ENCODE data around the gene PARVB.
A peak's percentile ranks its signal among the peaks of the same experiment; 100 is the strongest.

PARVB gene

DNA sequence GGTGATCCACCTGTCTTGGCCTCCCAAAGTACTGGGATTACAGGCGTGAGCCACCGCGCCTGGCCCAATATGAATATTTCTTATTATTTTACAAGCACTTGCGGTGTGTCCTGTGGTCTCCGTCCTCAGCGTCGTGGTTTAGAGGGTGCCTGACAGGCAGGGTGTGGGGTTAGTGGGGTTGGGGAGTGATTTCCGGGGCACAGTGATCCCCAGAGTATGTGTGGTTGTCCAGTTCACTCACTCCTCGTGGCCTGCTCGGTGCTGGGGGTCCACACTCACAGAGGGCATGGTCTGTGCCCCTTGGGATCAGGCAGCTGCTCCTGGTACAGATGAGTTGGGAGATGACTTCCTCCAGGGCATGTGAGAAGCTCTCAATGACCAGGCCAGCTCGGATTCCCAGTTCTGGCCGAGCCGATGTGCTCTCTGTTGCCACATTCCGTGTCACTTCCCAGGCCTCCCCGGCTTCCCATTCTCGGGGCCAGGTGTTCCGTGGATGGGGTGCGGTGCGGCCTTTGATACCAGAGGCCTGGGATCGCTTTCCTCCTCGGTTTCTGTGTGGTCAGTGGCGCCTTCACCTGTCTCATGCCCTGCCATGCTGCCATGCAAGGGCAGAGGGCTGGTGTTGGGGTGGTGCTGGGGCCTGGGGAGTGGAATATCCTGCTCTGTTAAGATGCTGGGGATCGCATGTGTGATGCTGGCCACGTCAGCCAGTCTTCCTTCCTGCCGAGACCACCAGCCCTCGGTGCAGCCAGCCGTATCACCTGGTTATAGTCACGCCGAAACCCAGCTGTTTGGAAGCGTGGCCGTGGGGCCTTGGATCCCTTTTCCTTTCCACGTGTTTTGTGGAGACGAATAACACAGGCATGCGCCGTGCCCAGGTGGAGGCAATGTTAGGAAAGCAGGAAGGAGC is 39.6 kb downstream of the PARVB start:
- DNase-seq, result no peak

DNA sequence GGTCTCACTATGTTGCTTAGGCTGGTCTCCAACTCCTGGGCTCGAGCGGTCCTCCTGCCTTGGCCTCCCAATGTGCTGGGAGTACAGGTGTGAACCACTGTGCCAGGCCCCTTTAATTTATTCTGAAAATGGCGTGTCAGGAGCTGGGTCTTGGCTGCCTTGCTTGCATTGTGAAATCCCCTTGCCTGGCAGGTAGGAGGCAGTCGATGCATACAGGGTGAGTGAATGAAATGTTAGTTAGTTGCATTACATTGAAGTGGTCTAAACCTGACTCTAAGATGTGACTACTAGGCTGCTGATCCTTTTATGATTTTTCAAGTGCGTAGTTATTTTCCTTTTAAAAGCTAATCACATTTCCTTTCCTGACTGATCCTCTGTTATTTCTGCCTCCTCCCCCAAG is 42.9 kb downstream of the PARVB start:
- DNase-seq, result no peak

- no peak for DNase-seq
Measured at GRCh38 chr22:44067901-44068300, 43.8 kb downstream of the PARVB start.

GRCh38 chr22:44068422-44069191 is 44.5 kb downstream of the PARVB start:
- peak; percentile 97 for DNase-seq

DNA sequence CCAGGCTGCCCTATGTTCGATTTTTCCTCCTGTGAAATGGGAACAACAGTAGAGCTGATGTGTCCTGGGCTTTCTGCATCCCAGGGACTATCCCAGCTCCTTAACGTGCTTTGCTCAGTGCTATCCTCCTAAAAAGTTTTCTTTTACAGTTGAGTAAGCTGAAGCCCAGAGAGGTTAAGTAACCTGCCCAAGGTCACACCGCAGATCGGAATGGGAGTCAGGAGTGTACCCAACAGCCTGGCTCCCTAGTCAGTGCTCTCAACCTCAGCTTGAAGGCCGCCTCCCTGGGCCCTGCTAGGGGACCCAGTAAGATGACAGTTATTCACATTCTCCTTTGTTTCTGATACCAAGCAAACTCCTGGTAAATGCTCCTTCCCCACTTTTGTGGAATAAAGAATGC is 45.9 kb downstream of the PARVB start:
- DNase-seq, result no peak

GRCh38 chr22:44071781-44072326 is 47.8 kb downstream of the PARVB start:
- DNase-seq, result no peak

DNA sequence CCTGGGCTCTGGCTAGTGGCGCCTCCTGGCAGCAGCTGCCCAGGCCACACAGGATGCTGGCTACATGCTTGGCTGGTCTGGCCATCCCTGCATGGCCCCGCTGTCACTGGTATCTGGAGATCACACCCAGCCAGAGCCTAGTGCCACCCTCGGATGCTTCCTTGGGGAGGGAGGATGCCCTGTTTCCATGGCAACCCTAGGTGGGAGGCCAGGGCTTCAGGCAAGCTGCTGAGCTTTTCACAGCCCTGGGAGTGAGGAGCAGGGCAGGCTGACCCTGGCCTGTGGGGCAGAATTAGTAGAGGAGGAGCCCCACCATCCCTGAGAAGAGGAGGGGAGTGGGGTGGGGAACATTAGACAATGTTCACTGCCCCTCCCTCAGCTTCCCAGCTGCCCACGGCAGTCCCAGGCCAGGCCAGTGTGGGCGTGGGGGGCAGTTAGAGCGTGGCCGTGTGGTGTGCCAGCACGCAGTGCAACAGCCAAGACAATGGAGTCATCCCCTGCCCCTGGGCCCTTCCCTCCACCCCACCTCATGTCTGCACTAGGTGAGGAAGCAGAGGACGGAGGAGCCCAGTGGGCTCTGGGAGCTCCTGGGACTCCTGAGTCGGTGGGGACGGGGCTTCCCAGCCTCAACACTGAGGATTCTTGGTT is 50.4 kb downstream of the PARVB start:
- no peak for DNase-seq

- DNase-seq, result no peak
Measured at GRCh38 chr22:44075022-44075421, 50.9 kb downstream of the PARVB start.

DNA sequence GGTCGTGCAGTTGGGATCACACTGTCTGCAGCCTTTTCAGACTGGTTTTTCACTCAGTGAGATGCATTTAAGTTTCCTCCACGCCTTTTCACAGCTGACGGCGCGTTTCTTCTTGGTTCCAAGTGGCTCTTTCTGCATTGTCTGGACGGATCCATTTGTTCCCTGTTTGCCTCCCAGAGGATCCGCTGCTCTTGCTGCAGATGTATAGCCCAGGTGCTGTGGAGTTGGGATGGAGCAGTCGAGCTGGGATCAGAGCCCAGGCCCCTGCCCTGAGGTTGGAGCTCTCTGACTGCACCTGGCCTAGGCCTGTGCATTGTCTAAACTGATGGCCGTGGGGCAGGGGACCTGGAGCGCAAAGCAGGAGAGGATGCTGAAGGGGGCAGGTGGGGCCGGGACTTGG is 51.6 kb downstream of the PARVB start:
- no peak for DNase-seq

GRCh38 chr22:44076825-44077224 is 52.7 kb downstream of the PARVB start:
- DNase-seq, result no peak

GRCh38 chr22:44080936-44081861 is 57.1 kb downstream of the PARVB start:
- peak; percentile 83 for DNase-seq

- no peak for DNase-seq
Measured at GRCh38 chr22:44082801-44083200, 58.7 kb downstream of the PARVB start.

DNA sequence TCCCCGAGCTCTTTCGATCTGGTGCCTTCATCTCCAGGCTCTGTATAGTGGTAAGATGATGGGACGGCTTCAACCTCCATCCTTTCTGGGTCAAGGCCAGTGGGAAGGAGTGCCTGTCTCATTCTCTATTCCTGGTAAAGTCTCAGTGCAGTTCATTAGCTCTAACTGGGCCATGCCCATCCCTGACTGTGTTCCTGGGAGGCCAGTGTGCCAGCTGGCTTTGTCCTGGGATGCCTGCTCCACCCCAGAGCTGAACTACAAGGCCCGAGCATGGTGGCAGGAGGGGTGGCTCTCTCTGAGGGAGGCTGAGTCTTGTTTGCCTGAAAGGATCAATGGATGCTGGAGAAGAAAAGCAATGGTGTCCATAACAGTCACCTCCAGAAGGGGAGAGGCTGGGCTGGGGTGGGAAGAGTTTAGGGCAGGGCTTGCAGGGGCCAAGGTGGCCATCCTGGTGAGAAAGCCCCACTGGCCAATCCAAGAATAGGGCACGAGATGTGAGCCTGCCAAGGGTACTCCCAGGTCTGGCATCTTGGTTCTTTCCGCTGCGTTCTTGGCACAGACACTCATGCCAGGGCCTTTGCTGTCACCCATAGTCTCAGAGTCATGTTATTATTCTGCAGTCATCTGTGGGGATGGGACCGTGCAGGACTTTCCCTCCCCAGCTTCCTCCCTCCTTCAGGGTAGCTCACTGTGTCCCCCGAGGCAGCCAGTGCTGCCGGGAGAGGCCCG is 60.1 kb downstream of the PARVB start:
- no peak for DNase-seq

DNA sequence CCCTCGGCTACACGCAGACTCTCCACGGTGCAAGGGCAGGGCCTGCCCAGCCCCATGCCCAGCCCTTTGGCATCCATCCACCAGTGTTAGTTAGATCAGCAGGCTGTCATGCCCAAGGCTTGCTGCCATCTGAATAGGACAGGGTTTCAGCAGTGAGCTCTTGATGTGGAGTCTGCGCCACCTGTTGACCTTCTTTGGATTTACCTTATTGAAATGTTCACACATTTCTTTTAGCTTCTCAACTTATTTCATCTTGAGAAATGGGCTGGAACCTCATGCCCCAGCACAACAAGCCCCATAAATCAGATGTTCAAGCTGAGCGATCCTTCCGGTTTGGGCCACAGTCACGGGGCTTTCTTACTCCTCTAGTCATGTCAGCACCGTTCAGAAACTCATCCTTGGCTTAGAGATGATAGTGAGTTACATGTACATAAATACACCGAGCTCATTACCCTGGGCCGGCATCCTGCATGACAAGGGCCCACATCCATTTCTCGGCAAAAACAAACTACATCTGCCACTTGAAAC is 61.7 kb downstream of the PARVB start:
- peak; percentile 91 for DNase-seq

GRCh38 chr22:44086271-44087088 is 62.4 kb downstream of the PARVB start:
- DNase-seq, result no peak

DNA sequence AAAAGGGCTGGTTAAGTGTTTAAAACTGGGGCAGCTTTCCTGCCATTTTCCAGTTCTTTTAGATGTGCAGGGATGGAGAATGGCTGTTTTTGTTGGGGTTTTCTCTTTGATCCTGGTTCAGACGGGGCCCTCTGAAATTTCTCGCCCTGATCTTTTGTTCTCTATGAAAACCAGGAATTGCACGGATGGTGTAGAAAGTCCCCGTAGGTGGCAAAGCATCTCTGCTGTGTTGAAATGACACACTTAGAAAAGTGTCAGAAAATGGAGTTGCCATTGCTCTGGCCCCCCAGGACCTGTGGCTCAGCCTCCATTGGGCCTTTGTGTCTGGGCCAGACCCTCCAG is 63.0 kb downstream of the PARVB start:
- no peak for DNase-seq

GRCh38 chr22:44088976-44089570 is 65.0 kb downstream of the PARVB start:
- DNase-seq, result no peak

DNA sequence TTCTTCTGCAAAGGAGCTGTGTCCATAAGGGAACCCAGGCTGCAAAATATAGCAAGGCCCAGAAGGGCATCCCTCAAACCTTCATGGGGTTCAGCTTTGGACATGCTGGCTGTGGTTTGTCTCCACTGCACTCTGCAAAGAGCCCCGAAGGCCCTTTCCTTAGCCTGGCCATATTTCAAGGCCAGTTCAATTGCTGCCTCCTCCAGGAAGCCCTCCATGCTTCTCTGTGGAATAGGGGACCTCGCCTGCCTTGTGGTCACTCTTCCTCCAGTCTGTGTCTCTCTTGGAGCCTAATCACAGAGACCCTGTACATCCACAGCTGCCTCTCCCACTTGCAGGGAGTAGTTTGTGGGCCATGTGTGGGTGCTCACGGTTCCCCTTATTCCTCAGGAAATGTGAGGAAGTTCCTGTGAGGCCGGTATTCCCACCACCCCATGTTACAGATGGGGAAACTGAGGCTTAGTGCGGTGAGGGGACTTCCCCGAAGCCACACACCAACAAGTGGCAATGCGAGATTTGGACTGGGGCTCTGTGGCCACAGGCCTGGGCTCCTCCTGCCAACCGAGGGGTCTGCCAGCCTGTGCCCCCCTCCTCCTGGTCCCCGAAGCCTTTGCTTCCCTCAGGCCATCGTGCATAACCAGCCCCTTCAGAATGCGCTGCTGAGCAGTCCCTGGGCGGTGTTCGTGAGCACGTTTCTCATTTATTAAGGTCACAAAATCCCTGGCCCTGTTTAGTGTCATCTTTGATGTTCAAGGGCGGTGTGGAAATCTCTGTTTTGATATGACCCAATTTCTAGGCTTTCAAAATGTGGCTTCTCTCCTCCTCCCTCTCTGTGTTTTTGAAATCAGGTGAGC is 65.8 kb downstream of the PARVB start:
- no peak for DNase-seq

DNA sequence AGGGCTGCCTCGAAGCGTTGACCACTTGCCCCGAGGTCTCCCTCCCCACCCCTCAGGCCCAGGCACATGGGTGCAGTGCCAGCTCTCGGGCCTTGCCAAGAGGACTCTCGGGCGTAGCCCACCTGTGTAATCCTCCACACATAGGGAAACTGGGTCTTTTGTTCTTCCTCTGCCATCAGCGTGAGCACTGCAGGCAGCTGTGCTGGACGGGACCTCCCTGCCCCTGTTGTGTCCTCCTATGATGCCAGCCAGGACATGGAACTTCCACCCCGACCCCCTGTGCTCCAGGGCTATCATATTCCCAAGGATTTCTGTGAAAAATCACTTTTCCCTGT is 66.4 kb downstream of the PARVB start:
- no peak for DNase-seq

All from hematopoietic multipotent progenitor cell treated with erythropoietin and hydrocortisone succinate and interleukin-3 and kit ligand, for 4 days (in vitro differentiated cells).